Pancreas (tissue), 10 donors: ENCODE data around the gene TMEM151B. TPM values are rescaled to one million over a fixed set of nuclear protein-coding genes. Genes with fewer than 3 reads are reported as not detected.

Experiments
- ATAC-seq, 4 donors: fragments of 200-7000 bp; cut with Tn5 transposase; one replicate each; pipeline versions ENCODE4 v1.8.0 to v1.9.1; 2020; ENCODE audit warnings: mild to moderate bottlenecking in 4 of 4, moderate library complexity in 4 of 4
- DNase-seq, 6 donors: peaks; one replicate each; pipeline ENCODE4 v3.0.0-alpha.2; 2020
- FAIRE-seq: peaks from 2 replicates; lab custom pipeline; 2012; peaks lifted over from hg19 to GRCh38; lab: Jason Lieb, UNC
- H3K27ac ChIP-seq, 4 donors: fragments of 200-600 bp; sonication (generic); 1 replicate in 3 of 4; 2 replicates in 1 of 4; pipeline versions ENCODE4 v1.5.0 to v1.8.0; 2020
- H3K27me3 ChIP-seq, 4 donors: fragments of 200-600 bp; one replicate each; pipeline ENCODE4 v1.8.0; 2021
- H3K36me3 ChIP-seq, 3 donors: fragments of 200-600 bp; sonication (generic) in 1 of 3; one replicate each; pipeline versions ENCODE4 v1.5.0 to v1.8.0; 2020 to 2021
- H3K4me1 ChIP-seq, 3 donors: fragments of 200-600 bp; one replicate each; pipeline ENCODE4 v1.8.0; 2021
- H3K4me3 ChIP-seq, 4 donors: fragments of 200-600 bp; sonication (generic) in 2 of 4; one replicate each; pipeline versions ENCODE4 v1.5.0 to v1.8.0; 2020 to 2021
- H3K9me3 ChIP-seq, 4 donors: fragments of 200-600 bp; one replicate each; pipeline ENCODE4 v1.8.0; 2021
- CTCF ChIP-seq, 4 donors: fragments of 200-600 bp; sonication (generic) in 3 of 4; IDR thresholded peaks; one replicate each; pipeline versions ENCODE4 v1.5.0 to v1.8.0; 2021; ENCODE audit warnings: antibody characterized with exemption in 4 of 4
- WGBS, 2 donors: extraction: QIAGEN DNeasy Blood & Tissue Kit; methylation state at CpG; one replicate each; pipeline ENCODE4 v1.1.7; 2013; 5-methylcytosine and 5-hydroxymethylcytosine counted together
- intact Hi-C, 3 donors: fragments of 100-400 bp; cut with DNase I; formaldehyde crosslinking; loops; one replicate each; pipeline versions ENCODE4 v1.11.1 to v1.14.2; 2022
- polyA plus RNA-seq, 2 donors: library from polyadenylated mRNA; stranded (reverse); fragments of 200-250 nt; gene quantifications; one replicate each; pipeline ENCODE4 v1.2.3, GENCODE V29; 2013
- total RNA-seq, 6 donors: library from RNA; stranded (reverse); fragmentation: NEBNext Ultra II Directional in 4 of 6; extraction: Animal tissue kit (Norgen Biotek cat#: 25700) in 4 of 6; gene quantifications; one replicate each; pipeline versions ENCODE4 v1.2.1 to v1.2.4, GENCODE V29; 2021 to 2023
- donor health status: healthy with polysubstance abuse.
- donor health status: DM: no; HTN: no; CAD: no; lungs with moderate emphysema.
- donor health status: DM: no; HTN: no; CAD: no.
- donor health status: control.
- donor health status: control.
- donor health status: Bipolar disorder and iron deficiency.
- donor health status: DM: yes; HTN: yes; CAD: no.
- donor health status: DM: no; HTN: no; CAD: no.
- donor health status: DM: no; HTN: no; CAD: no.
- donor health status: DM: yes; HTN: yes; CAD: no.

TMEM151B gene
- total and polyA plus RNA-seq, 8 donors, result 0.06 to 0.65 (median 0.12) TPM; not detected in 2

- Histone ChIP-seq H3K9me3 (no peaks in the 10 kb centered on the region), H3K36me3 (peaks cover 0 to 24% (median 16%) of the 10 kb centered on the region in 3 donors), H3K4me1 (no peaks in the 10 kb centered on the region), H3K27ac (no peak overlapping the region), H3K27me3 (no peaks in the 10 kb centered on the region), H3K4me3 (no peak overlapping the region)
- intact Hi-C loops, result no loop called here
- WGBS, 2 donors, result 85 to 95% methylated on average over 8 of the region's 8 CpGs
- ATAC-seq (no peak), DNase-seq (no peak), FAIRE-seq (no peak)
- no peak for TF ChIP-seq CTCF (IDR thresholded peaks at IDR 0.05)
Observed at GRCh38 chr6:44306710-44307109, 36.5 kb downstream of the TMEM151B start.

GRCh38 chr6:44307217-44307616 lies 37.0 kb downstream of the TMEM151B start:
- peaks cover 0 to 24% (median 12%) of the 10 kb centered on the region in 3 donors for H3K36me3 ChIP-seq
- 91 to 93% methylated on average over 10 of the region's 10 CpGs for WGBS, 2 donors

GRCh38 chr6:44309092-44309491 lies 38.8 kb downstream of the TMEM151B start:
- no peak for DNase-seq
- Histone ChIP-seq H3K4me3 (no peak overlapping the region), H3K27me3 (no peaks in the 10 kb centered on the region), H3K4me1 (peaks cover 0 to 5% (median 0%) of the 10 kb centered on the region in 3 donors), H3K36me3 (peaks cover 0 to 24% (median 2%) of the 10 kb centered on the region in 3 donors), H3K27ac (no peak overlapping the region), H3K9me3 (no peaks in the 10 kb centered on the region)
- WGBS, 2 donors, result 89 to 92% methylated on average over 2 of the region's 2 CpGs
- TF ChIP-seq CTCF (IDR thresholded peaks at IDR 0.05), result no peak
- intact Hi-C loops, result no loop called here
- ATAC-seq, result no peak
- no peak for FAIRE-seq

More at GRCh38 chr6:44307217-44307616, 37.0 kb downstream of the TMEM151B start:
- intact Hi-C loops, result no loop called here
- H3K27ac ChIP-seq, result no peak overlapping the region
- FAIRE-seq (no peak), ATAC-seq (no peak), DNase-seq (no peak)
- H3K9me3 ChIP-seq, result no peaks in the 10 kb centered on the region
- no peak for TF ChIP-seq CTCF (IDR thresholded peaks at IDR 0.05)
- H3K4me3 ChIP-seq, result no peak overlapping the region
- no peaks in the 10 kb centered on the region for H3K27me3 ChIP-seq
- peaks cover 0 to 2% (median 0%) of the 10 kb centered on the region in 3 donors for H3K4me1 ChIP-seq

- TF ChIP-seq CTCF (IDR thresholded peaks at IDR 0.05), result no peak
- ATAC-seq (no peak), DNase-seq (no peak), FAIRE-seq (no peak)
- peaks cover 0 to 5% (median 0%) of the 10 kb centered on the region in 3 donors for H3K4me1 ChIP-seq
- H3K4me3 ChIP-seq, result no peak overlapping the region
- H3K36me3 ChIP-seq, result peaks cover 0 to 24% (median 0%) of the 10 kb centered on the region in 3 donors
- H3K27ac ChIP-seq, result no peak overlapping the region
- no peaks in the 10 kb centered on the region for H3K27me3 ChIP-seq
- intact Hi-C loops, result no loop called here
- no peaks in the 10 kb centered on the region for H3K9me3 ChIP-seq
Observed at GRCh38 chr6:44309631-44310030, 39.4 kb downstream of the TMEM151B start.

- TF ChIP-seq CTCF (IDR thresholded peaks at IDR 0.05), result no peak
- intact Hi-C loops, result no loop called here
- ATAC-seq (no peak), DNase-seq (no peak), FAIRE-seq (no peak)
- no peak overlapping the region for H3K27ac ChIP-seq
- WGBS, 2 donors, result 95 to 100% methylated on average over 3 of the region's 3 CpGs
- peaks cover 0 to 5% (median 0%) of the 10 kb centered on the region in 3 donors for H3K4me1 ChIP-seq
- H3K36me3 ChIP-seq, result peaks cover 0 to 24% (median 0%) of the 10 kb centered on the region in 3 donors
- H3K4me3 ChIP-seq, result no peak overlapping the region
- no peaks in the 10 kb centered on the region for H3K27me3 ChIP-seq
- H3K9me3 ChIP-seq, result no peaks in the 10 kb centered on the region
Observed at GRCh38 chr6:44310241-44310640, 40.0 kb downstream of the TMEM151B start.
